ENCODE measurements around the gene TMEM69. TPM values are rescaled to one million over a fixed set of nuclear protein-coding genes. Genes with fewer than 3 reads are reported as not detected.
A peak's percentile ranks its signal among the peaks of the same experiment; 100 is the strongest.

TMEM69 gene
- total and polyA plus RNA-seq, 10 of the 15 experiments (the other 5 are each of a cell fraction or from before 2014, with no cell fraction given): 44.6 to 162 (median 88.8) TPM

GRCh38 chr1:45686288-45687013, 1.5 kb upstream of the TMEM69 start, which contains the start of gene GPBP1L1 (continued):
- TF ChIP-seq SP1 (IDR thresholded peaks at IDR 0.05; ENCODE audit: low read depth, low read length): no peak
- TF ChIP-seq MYB (IDR thresholded peaks at IDR 0.05; ENCODE audit: borderline replicate concordance, low read depth, low read length): 0 out of 2 replicates have a peak, but pooled peaks have one; percentile 4
- TF ChIP-seq ZNF384 (IDR thresholded peaks at IDR 0.05; ENCODE audit: borderline replicate concordance, low read depth, low read length): no peak
- TF ChIP-seq TCF3 (IDR thresholded peaks at IDR 0.05; ENCODE audit: borderline replicate concordance, insufficient read depth, low read depth, low read length): 0 out of 2 replicates have a peak, but pooled peaks have one; percentile 30
- peak; percentile 77 for TF ChIP-seq SMARCA5 (IDR thresholded peaks at IDR 0.05)
- TF ChIP-seq BACH1 (IDR thresholded peaks at IDR 0.05; ENCODE audit: borderline replicate concordance): peak; percentile 10
- no peak for TF ChIP-seq IKZF1 (conservative IDR thresholded peaks at IDR 0.05)
- no peak for TF ChIP-seq GABPA (IDR thresholded peaks at IDR 0.05; ENCODE audit: low read depth)
- peak; percentile 49; the same call in 1 of the 2 replicates for TF ChIP-seq GATAD2B (conservative IDR thresholded peaks at IDR 0.05; ENCODE audit: low read depth)
- no peak for TF ChIP-seq ASH2L (IDR thresholded peaks at IDR 0.05; ENCODE audit: borderline replicate concordance, low read depth)
- TF ChIP-seq TARDBP (IDR thresholded peaks at IDR 0.05; ENCODE audit: borderline replicate concordance): no peak; the same call in 1 of the 2 replicates
- no peak for TF ChIP-seq USF2 (IDR thresholded peaks at IDR 0.05; ENCODE audit: borderline replicate concordance, low read depth, low read length)
- TF ChIP-seq BCL3 (IDR thresholded peaks at IDR 0.05; ENCODE audit: borderline replicate concordance, insufficient read depth, low read depth, low read length, poor library complexity, severe bottlenecking): no peak
- TF ChIP-seq NFXL1 (IDR thresholded peaks at IDR 0.05; ENCODE audit: borderline replicate concordance): no peak
- TF ChIP-seq BHLHE40 (IDR thresholded peaks at IDR 0.05; ENCODE audit: borderline replicate concordance in 1 of 2, low read depth in 2 of 2, low read length in 1 of 2): no peak; a peak in 1 of 4 replicates
- 0 out of 2 replicates have a peak, but pooled peaks have one; percentile 7 for TF ChIP-seq REST (IDR thresholded peaks at IDR 0.05; ENCODE audit: low read depth, low read length)
- TF ChIP-seq CUX1 (IDR thresholded peaks at IDR 0.05; ENCODE audit: insufficient replicate concordance, low read depth, low read length): no peak
- no peak for TF ChIP-seq PAX8 (IDR thresholded peaks at IDR 0.05)
